ENCODE data around the gene LSM10.
A peak's percentile ranks its signal among the peaks of the same experiment; 100 is the strongest.

LSM10 gene

GRCh38 chr1:36415661-36416326 lies 18.1 kb upstream of the LSM10 start:
- no peak for TF ChIP-seq CTCF (conservative IDR thresholded peaks at IDR 0.05; ENCODE audit: control insufficient read depth, insufficient read depth, low read depth, low read length)
- H3K4me3 ChIP-seq (ENCODE audit: control insufficient read depth, low read depth, low read length): no peak overlapping the region
- no peak for DNase-seq (ENCODE audit: low read depth)

GRCh38 chr1:36414384-36414783 lies 16.7 kb upstream of the LSM10 start:
- no peak for DNase-seq (ENCODE audit: low read depth)
- TF ChIP-seq CTCF (conservative IDR thresholded peaks at IDR 0.05; ENCODE audit: control insufficient read depth, insufficient read depth, low read depth, low read length): no peak
- H3K4me3 ChIP-seq (ENCODE audit: control insufficient read depth, low read depth, low read length): no peak overlapping the region

GRCh38 chr1:36411674-36412648 lies 14.3 kb upstream of the LSM10 start:
- no peak overlapping the region for H3K4me3 ChIP-seq (ENCODE audit: control insufficient read depth, low read depth, low read length)
- peak; percentile 13 for DNase-seq (ENCODE audit: low read depth)
- no peak for TF ChIP-seq CTCF (conservative IDR thresholded peaks at IDR 0.05; ENCODE audit: control insufficient read depth, insufficient read depth, low read depth, low read length)

- peak; percentile 28 for DNase-seq (ENCODE audit: low read depth)
- no peak for TF ChIP-seq CTCF (conservative IDR thresholded peaks at IDR 0.05; ENCODE audit: control insufficient read depth, insufficient read depth, low read depth, low read length)
- H3K4me3 ChIP-seq (ENCODE audit: control insufficient read depth, low read depth, low read length): no peak overlapping the region
Measured at GRCh38 chr1:36408479-36408878, 10.8 kb upstream of the LSM10 start.

- no peak for DNase-seq (ENCODE audit: low read depth)
- no peak for TF ChIP-seq CTCF (conservative IDR thresholded peaks at IDR 0.05; ENCODE audit: control insufficient read depth, insufficient read depth, low read depth, low read length)
Measured at GRCh38 chr1:36406440-36406839, 8.7 kb upstream of the LSM10 start.

GRCh38 chr1:36402504-36402890 lies 4.8 kb upstream of the LSM10 start:
- no peak for TF ChIP-seq CTCF (conservative IDR thresholded peaks at IDR 0.05; ENCODE audit: control insufficient read depth, insufficient read depth, low read depth, low read length)
- no peak for DNase-seq (ENCODE audit: low read depth)
- no peak overlapping the region for H3K4me3 ChIP-seq (ENCODE audit: control insufficient read depth, low read depth, low read length)

More at GRCh38 chr1:36406440-36406839, 8.7 kb upstream of the LSM10 start:
- H3K4me3 ChIP-seq (ENCODE audit: control insufficient read depth, low read depth, low read length): no peak overlapping the region
